NCI-H748 (cell line): ENCODE data around the gene LRRIQ4.

Experiments
- DNase-seq: peaks from one replicate; lab custom pipeline; 2025; ENCODE audit not compliant: unreplicated experiment; lab: John Stamatoyannopoulos, UW

Gene LRRIQ4

DNA sequence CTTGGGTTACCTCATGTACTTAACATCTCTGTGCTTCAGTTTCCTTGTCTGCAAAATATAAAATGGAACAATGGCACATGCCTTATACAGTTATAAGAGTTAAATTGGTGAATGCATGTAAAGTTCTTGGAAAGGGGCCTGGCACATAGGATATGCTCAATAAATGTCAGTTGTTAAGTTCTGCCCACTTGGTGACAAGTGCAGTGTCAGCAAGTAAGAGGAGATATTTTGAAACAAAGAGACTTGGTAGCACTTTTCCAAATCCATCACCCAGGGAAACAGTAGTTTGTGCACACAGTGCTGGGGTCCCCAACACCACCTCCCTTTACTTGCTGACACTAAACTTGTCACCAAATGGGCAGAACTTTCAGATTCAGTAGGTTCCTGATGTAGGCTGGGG is 37.9 kb downstream of the LRRIQ4 start:
- DNase-seq, result no peak

DNA sequence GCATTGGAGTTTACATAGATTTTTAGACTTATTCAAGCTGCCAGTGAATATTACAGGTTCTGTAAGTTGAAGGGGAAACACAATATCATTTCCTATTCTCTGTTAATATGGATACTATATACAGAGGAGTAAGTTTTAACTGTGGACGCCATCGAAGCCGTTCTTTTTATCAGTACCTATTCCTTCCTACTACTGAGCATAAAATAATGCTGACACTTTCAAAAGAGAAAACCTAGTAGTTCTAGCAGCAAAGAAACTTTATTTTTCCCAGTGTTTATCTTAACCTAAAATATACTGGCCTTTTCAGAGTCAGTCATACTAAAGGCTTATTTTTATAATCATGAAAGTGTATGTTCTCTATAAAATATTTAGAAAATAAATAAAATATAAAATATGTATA is 42.8 kb downstream of the LRRIQ4 start:
- DNase-seq, result no peak

DNA sequence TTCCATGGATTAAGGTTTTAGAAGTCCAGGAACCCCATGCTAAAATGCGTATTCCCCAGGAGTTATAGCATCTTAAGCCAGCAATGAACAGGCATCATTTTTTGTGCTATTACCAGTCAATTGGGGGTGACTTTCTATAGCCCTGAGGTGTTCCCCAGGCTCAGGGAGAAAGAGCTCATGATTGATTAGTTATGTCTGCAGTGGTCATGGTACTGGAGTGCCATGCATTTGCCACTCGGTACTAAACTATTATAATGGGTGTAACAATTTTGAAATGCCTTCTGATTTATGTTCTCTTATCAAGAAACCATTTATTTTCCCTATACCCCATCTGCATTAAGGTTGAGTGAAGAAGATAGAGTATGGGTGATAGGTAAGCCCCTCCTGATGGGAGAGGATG is 45.1 kb downstream of the LRRIQ4 start:
- no peak for DNase-seq

DNA sequence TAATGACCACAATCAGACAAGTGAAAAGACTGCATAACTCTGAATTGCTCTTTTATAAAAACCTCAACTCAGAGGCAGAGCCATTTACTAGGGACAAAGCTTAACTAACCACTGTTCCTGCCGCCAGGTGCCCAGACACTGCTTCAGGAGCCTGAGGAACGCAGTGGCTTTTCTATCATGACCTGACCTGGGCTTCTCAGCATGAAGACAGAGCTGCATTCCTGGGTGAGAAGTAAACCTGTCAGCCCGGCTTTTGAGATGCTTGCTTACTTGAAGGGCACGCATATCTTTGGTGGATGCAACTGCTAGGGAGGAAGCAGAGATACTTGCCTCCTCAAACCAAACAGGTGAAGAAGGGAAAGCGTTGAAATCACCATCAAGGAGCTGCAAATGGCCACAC is 49.2 kb downstream of the LRRIQ4 start:
- no peak for DNase-seq

GRCh38 chr3:169863458-169863899 is 50.8 kb downstream of the LRRIQ4 start:
- DNase-seq, result peak; percentile 58

DNA sequence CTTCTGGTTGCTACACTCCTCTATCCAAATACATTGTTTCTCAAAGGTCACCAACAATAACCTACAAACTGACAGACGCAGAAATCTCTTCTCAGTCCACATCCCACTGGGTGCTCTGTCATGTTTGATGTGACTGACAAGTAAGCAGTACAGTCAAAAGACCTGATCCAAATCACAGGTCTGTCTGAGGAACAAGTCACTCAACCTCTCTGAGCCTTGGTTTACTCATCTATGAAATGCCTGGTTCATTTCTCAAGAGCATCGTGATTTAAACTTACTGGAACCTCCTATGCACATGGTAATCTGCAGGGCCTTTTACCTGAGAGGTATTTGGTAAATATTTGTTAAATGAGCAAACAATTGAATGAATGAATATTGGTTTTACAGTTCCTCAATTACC is 51.6 kb downstream of the LRRIQ4 start:
- DNase-seq, result no peak

DNA sequence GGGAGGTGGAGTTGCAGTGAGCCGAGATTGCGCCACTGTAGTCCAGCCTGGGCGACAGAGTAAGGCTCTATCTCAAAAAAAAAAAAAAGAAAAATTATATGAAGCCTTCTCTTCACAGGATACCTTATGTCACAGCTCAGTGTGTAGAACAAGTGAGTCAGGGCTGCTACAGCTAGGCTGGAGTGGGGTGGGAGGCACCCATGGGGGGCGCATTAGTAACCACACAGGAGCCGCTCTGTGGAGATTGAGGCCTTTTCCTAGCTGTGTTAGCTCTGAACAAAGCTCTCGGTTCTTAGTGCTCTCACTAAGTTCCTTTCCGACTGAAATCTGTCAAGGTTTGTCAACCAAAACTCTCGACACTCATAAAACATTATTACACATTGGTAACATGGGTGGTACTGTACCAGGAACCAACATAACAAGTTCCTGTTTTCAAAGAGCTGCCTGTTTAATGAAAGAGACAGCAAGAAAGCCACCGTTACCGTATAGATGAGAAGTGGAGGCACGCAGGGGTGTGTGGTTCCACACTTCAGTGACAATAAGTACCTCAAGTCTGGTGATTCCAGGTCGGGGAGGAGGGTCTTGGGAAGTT is 52.6 kb downstream of the LRRIQ4 start:
- DNase-seq, result no peak

- DNase-seq, result no peak
Observed at GRCh38 chr3:169867584-169868210, 55.0 kb downstream of the LRRIQ4 start.

DNA sequence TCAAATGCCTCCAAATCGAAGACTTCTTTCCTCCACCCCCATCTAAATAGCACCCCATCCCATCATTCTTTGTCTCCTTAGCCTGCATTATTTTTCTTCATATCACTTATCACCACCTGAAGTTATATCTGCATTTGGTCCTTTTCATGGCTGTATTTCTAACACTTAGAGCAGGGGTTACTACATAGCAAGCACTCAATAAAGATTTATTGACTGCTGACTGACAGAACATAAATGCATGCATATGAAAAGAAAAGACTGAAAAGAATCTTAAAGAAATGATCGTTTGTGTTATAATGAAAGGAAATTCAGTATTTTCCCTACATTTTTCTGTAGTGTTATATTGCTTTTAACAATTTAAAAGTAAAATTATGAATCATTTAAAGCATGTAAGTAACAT is 55.7 kb downstream of the LRRIQ4 start:
- no peak for DNase-seq

GRCh38 chr3:169869484-169870220 is 57.0 kb downstream of the LRRIQ4 start, which contains the start of gene LRRC31:
TSS of gene LRRC31 (minus strand) at chr3:169869935. CDS start at chr3:169869807, 128 bp downstream.
- DNase-seq, result peak; percentile 67

DNA sequence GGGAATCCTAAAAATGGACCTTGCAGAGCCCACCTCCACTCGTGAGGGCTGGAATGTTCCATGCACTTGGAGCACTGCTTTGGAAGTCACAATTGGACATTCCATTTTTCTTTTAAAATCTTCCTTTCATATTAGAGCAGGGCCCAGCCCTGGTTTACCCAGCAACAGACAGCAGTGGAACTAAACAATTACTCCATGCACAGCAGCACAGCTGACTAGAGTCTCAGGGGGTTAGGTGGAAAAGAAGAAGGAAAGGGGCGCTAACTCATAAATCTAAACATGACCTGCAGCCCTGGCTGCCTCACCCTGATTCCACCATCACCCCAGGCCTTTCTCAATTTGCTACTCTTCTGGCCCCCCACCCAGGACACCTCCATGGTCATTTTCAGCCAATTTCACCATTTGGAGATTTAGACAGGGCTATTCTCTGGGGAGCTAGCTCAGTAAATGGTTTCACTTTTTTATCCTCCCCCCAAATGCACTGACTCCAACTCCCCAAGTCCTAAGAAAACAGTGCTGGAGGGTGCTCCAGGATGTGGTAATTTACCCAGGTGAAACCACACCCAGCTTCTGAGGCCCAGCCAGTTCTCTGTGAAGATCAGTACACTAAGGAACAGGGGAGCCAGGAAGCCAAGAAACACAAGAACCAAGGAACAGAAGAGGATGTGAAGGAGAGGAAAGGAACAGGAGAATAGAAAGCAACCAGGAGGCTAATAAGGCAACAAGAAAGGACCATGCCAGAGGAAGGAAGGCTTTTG is 58.6 kb downstream of the LRRIQ4 start:
- DNase-seq, result no peak

DNA sequence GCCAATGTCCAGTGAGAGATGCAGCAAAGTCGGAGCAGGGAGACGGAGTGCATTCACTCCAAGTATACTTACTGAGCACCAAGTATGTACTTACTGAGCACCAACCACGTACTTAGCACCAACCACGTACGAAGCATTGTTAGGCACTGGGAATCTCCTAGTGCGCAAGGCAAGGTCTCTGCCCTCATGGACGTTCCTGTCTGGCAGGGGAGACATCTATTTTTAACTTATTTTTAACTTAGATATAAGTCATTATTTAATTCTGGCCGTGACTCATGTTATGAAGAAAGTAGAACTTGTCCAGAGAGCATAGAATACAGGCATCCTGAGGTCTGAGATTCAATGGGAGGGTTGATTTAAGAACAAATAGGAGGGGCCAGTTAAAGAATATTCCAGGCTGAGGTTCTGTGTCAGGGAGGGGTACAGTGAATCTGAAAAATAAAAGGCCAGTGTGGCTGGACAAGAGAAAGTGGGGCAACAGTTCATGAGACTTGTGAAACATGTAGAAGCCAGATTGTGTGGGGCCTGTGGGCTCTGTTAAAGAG is 66.4 kb downstream of the LRRIQ4 start:
- DNase-seq, result no peak

- no peak for DNase-seq
Observed at GRCh38 chr3:169879845-169880575, 67.3 kb downstream of the LRRIQ4 start.

DNA sequence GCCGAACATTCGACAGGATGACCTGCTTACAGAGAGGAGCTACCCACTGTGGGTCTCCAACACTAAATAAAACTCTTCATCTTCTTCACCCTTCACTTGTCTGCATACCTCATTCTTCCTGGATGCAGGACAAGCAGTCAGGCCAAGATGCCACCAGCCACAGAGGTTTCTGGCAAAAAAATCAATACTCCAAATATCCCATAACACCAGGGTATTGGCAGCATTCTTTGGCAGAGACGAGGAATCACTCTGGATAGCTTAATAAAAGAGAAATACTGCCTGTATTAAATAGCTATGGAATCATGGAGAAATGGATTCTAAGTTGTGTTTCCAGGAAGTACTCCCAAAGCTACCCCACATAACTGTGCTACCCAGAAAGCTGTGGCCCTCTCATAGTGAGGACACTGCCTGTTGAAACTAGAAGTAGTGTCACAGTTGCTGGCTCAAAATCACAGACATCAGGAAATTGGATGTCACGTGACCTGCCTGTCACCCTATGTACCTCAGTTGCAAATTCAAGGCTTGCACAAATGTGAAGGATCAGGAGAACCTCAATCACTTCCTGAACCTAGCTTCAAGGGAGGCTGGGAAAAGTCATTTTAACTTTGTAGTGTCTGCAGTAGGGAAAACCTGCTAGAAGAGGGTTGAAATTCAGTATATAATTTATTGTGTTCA is 68.0 kb downstream of the LRRIQ4 start:
- no peak for DNase-seq

- DNase-seq, result no peak
Observed at GRCh38 chr3:169886671-169887070, 74.0 kb downstream of the LRRIQ4 start.
